OCI-M2 (cell line): ENCODE results near the gene FURIN.
"Not testable (repeated sequence)": the region's sequence is repeated elsewhere in the genome, so short reads cannot be mapped to it uniquely, and the experiment has no call there.

Source experiments
- DNase-seq: peaks from one replicate; lab custom pipeline; 2025; ENCODE audit not compliant: unreplicated experiment; lab: John Stamatoyannopoulos, UW

Gene FURIN

DNA sequence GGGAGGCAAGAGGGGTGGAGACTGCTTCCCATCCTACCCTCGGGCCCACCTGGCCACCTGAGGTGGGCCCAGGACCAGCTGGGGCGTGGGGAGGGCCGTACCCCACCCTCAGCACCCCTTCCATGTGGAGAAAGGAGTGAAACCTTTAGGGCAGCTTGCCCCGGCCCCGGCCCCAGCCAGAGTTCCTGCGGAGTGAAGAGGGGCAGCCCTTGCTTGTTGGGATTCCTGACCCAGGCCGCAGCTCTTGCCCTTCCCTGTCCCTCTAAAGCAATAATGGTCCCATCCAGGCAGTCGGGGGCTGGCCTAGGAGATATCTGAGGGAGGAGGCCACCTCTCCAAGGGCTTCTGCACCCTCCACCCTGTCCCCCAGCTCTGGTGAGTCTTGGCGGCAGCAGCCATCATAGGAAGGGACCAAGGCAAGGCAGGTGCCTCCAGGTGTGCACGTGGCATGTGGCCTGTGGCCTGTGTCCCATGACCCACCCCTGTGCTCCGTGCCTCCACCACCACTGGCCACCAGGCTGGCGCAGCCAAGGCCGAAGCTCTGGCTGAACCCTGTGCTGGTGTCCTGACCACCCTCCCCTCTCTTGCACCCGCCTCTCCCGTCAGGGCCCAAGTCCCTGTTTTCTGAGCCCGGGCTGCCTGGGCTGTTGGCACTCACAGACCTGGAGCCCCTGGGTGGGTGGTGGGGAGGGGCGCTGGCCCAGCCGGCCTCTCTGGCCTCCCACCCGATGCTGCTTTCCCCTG lies 13.8 kb downstream of the FURIN start:
- DNase-seq: no peak

DNA sequence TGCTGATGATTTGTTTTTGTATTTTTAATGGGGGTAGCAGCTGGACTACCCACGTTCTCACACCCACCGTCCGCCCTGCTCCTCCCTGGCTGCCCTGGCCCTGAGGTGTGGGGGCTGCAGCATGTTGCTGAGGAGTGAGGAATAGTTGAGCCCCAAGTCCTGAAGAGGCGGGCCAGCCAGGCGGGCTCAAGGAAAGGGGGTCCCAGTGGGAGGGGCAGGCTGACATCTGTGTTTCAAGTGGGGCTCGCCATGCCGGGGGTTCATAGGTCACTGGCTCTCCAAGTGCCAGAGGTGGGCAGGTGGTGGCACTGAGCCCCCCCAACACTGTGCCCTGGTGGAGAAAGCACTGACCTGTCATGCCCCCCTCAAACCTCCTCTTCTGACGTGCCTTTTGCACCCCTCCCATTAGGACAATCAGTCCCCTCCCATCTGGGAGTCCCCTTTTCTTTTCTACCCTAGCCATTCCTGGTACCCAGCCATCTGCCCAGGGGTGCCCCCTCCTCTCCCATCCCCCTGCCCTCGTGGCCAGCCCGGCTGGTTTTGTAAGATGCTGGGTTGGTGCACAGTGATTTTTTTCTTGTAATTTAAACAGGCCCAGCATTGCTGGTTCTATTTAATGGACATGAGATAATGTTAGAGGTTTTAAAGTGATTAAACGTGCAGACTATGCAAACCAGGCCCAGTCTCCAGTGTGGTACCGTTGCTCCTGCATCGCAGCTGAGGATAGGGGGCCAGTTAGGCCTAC lies 14.6 kb downstream of the FURIN start:
- no peak for DNase-seq

DNA sequence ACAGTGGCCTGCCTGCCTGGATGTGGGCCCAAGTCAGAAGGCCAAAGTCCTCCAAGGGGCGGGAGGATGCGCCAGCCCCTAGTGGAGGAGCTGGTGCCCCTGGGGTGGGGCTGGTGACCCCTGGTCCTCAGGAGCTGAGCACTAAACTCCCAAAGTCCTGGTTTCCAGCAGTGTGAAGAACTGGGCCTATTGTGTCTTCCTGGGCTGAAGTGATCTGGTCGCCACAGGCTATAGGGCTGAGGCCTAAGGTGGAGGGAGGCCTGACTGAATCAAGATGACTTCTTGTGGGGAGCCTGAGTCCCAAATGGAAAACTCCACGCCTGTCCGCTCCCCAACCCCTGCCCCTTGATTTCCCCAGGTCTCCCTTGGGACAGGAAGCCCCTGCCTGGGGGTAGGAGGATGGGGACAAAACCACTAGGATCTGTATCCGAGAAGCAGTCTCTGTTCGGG lies 15.2 kb downstream of the FURIN start:
- DNase-seq: no peak

DNA sequence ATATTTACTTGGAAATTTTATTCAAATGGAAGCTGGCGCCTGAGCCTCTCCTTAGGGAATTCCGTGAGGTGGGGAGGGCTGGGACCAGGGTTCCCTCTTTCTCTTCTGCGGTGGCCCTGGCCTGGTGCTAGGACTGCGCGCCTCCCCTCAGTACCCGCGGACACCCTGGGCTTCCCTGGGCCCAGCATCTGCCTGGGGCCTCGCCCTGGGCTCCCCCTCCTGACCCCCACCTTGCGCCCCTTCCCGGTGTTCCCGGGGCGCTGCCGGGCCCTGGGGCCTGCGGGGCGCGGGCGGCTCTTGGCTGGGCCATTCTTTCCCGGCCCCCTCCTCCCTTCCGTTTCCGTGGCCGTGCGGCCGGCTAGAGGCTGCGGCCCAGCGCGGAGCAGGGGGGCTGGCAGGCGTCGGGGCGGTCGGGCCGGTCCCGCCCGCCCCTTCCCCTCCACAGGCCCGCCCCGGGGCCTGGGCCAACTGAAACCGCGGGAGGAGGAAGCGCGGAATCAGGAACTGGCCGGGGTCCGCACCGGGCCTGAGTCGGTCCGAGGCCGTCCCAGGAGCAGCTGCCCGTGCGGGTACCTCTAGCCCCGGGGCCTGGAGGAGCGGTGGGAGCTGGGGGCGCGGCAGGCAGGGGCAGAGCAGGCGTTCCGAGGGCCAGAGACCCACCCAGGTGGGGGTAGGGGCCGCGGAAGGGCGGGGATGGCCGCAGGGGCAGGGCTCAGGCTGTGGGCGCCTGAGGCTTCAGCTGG lies 15.8 kb downstream of the FURIN start, which contains the start of gene FES:
Gene FES, plus strand, starts transcription at position 529 of the 743 bp plus-strand sequence. CDS start 542 bp downstream, outside the sequence.
- DNase-seq: no peak

DNA sequence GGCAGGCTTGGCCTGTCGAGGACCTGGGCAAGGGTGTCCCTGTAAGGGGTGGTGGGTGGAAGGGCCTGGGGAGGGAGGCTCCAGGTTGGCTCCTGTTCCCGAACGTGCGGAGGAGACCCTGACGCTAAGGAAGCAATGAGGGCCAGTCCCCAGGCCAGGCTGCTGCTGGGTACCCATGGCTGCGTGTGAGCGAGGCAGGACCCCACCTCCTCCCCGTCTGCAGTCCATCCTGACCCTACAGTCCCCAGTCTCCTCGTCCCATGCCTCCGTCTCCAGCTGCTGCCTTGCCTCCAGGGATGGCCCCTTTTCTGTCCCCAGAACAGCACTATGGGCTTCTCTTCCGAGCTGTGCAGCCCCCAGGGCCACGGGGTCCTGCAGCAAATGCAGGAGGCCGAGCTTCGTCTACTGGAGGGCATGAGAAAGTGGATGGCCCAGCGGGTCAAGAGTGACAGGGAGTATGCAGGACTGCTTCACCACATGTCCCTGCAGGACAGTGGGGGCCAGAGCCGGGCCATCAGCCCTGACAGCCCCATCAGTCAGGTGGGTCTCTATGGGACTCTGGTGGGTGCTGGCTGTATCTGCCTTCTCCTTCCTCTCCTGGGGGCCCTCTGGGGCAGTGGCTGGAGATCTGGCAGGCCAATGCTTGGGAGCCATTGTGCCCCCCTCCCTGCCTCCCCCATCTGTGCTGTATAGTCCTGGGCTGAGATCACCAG lies 16.5 kb downstream of the FURIN start:
- no peak for DNase-seq

DNA sequence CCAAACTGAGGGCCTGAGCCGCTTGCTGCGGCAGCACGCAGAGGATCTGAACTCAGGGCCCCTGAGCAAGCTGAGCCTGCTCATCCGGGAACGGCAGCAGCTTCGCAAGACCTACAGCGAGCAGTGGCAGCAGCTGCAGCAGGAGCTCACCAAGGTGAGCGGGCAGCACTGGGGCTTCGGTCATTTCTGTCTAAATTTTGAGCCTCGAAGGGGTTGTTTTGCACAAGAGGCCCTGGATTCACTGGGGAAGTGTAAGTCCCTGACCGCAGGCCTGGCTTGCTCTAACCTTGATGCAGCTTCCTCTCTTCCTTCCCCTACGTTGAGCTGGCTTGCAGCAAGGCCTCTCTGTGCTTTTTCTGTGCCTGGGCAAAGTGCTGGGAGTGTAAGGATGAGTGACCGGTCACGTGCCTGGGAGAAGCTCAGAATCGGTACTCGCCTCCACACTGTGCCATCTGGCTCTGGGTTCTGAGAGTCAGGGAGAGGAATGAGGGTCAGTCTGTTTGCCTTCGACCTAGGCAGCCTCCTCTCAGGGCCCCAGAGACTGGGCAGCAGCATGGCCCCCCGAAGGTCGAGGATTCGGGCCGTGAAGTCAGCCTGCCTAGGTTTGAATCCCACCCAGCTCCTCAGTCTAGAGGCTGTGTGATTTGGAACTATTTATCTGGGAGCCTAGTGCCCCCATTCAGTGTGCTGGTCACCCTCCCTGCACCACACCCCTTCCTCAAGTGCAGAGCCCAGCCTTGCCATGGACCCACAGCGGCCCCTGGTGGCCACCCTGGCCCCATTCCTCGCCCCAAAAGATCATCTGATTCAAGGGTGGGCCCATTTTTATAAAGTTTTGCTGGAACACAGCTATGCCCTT lies 17.3 kb downstream of the FURIN start:
- DNase-seq: peak; percentile 49

DNA sequence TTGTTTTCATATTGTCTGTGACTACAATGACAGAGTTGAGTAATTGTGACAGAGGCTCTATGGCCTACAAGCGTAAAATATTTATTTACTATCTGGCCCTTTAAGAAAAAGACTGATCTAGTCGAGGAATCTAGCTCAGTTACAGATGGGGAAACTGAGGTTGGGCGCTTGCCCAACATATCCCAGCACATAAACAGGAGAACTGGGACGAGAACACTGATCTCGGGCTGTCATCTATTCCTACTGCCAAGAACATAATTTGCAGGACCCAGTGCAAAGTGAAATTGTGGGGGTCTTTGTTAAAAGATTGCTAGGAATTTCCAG lies 17.9 kb downstream of the FURIN start:
- DNase-seq: no peak

DNA sequence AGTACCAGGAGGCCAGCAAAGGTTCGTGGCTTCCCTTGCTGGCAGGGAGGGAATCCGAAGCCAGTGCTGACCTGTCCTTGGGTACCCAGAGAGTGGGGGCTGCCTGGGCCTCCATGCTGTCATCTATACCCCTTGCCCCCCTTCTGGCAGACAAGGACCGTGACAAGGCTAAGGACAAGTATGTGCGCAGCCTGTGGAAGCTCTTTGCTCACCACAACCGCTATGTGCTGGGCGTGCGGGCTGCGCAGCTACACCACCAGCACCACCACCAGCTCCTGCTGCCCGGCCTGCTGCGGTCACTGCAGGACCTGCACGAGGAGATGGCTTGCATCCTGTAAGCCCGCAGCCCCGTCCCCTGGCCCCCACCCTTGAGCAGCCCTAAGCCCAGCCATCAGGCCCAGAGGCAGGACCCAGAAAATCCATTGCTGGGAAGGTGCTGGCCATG lies 18.7 kb downstream of the FURIN start:
- no peak for DNase-seq

DNA sequence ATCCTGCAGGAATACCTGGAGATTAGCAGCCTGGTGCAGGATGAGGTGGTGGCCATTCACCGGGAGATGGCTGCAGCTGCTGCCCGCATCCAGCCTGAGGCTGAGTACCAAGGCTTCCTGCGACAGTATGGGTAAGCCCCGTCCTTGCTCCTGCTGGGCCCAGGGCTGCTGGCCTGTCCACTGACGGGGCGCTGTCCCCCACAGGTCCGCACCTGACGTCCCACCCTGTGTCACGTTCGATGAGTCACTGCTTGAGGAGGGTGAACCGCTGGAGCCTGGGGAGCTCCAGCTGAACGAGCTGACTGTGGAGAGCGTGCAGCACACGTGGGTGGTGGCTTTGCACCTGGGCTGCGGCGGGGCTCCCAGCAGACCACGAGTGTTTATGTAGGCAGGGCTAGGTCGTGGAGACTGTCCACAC lies 20.9 kb downstream of the FURIN start:
- DNase-seq: no peak

DNA sequence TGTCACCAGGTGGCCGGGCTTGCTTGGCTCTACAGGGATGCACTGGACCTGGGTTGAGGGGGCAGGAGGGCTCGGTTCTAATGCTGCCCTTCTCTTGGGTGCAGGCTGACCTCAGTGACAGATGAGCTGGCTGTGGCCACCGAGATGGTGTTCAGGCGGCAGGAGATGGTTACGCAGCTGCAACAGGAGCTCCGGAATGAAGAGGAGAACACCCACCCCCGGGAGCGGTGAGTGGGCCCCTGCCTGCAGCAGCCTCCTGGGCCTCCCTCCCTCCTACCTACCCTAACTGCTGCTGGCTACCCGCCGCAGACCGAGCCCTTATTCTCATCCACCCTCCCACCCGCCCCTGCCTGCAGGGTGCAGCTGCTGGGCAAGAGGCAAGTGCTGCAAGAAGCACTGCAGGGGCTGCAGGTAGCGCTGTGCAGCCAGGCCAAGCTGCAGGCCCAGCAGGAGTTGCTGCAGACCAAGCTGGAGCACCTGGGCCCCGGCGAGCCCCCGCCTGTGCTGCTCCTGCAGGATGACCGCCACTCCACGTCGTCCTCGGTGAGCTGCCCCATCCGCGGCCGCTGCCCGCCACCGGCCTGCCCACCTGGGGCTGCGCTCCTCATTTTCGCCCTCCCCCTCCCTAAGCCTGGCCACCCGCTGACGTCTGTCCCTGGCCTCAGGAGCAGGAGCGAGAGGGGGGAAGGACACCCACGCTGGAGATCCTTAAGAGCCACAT lies 21.5 kb downstream of the FURIN start:
- no peak for DNase-seq

DNA sequence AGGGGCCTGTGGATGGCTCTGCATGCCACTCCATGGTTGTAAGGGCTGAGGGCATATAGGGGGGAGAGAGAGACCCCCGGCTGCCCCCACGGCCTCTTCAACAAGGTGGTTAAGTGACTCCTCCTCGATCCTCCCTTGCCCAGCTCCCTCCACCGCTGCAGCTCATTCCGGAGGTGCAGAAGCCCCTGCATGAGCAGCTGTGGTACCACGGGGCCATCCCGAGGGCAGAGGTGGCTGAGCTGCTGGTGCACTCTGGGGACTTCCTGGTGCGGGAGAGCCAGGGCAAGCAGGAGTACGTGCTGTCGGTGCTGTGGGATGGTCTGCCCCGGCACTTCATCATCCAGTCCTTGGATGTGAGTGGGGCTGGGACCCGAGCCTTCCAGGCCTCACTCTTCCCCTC lies 22.5 kb downstream of the FURIN start:
- DNase-seq: no peak

DNA sequence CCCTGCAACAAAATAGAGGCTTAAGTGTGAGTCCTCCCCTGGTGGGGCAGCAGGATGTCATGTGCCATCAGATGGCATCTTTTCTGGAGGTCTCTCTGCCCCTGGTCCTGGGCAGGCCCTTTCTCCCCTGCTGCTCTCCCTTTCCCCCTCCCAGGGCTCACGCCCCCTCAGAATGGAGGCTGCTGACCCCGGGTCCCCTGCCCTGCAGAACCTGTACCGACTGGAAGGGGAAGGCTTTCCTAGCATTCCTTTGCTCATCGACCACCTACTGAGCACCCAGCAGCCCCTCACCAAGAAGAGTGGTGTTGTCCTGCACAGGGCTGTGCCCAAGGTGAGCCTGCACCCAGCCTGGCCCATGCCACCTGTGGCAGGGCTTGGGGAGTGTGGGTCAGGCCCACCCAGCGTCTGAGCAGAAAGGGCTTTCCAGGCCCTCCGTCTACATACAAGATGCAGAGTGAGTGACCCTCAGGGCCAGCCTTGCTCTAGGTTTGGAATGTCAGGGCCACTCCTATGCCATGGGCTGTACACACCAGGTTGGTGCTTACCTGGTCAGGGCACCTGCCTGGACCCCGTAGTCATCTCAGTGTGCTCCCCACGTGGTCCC lies 23.1 kb downstream of the FURIN start:
- no peak for DNase-seq

DNA sequence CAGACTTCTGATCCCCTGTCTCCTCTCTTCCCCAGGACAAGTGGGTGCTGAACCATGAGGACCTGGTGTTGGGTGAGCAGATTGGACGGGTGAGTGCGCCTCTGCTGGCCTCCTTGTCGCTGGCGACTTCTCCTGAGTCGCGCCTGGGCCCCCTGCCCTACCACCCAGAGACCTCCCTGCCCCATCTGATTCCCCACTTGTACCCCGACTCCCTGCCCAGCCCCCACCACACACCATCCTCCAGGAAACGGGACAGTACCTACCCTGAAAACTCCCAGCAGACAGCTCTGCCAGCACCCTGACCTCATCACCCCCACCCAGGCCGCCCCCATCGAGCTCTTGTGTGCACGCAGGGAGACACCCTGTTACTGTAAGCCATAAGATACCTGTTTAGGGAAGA lies 23.6 kb downstream of the FURIN start:
- no peak for DNase-seq

DNA sequence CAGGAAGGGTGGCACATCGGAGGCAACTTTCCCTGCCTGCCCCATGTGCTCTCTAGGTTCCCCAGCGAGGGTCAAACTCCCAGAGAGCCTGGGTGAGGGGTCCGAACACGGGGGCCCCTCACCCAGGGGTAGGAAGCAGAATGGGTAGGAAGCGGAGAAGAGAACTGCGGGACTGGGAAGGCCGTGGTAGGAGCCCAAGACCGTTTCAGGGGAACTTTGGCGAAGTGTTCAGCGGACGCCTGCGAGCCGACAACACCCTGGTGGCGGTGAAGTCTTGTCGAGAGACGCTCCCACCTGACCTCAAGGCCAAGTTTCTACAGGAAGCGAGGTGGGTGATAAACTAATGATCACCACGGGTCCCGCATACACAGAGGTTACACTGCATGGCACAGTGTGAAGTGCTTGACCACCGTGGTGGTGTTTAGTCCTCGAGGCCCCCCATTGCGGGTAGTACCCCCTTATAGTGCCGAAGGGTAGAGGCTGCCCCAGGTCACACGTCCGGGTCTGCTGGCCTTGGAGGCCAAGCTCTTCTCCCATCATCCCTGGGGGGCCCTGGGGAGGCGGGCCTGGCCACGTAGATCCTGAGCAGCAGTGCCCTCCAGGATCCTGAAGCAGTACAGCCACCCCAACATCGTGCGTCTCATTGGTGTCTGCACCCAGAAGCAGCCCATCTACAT lies 24.2 kb downstream of the FURIN start:
- DNase-seq: no peak

DNA sequence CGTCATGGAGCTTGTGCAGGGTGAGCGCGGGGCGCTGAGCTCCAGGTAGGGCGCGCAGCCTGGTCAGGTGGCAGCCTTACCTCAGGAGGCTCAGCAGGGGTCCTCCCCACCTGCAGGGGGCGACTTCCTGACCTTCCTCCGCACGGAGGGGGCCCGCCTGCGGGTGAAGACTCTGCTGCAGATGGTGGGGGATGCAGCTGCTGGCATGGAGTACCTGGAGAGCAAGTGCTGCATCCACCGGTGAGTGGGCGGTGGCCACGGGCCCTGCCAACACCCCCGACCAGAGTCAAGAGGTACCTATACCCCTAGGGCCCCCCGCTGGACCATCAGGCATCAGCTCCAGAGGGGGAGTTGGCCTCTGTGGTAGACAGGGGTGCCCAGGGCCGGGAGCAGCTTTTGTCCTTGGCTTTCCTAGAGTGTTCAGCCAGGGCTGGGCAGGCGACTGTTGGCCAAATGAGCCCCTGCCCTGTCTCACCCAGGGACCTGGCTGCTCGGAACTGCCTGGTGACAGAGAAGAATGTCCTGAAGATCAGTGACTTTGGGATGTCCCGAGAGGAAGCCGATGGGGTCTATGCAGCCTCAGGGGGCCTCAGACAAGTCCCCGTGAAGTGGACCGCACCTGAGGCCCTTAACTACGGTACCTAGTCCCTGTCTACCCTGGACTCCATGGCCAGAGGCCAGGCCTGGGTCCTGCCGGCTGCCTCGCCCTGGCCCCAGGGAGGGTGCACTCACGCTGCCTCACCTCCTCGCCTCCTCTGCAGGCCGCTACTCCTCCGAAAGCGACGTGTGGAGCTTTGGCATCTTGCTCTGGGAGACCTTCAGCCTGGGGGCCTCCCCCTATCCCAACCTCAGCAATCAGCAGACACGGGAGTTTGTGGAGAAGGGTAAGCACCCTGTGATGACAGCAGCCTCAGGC lies 25.0 kb downstream of the FURIN start:
- DNase-seq: no peak

DNA sequence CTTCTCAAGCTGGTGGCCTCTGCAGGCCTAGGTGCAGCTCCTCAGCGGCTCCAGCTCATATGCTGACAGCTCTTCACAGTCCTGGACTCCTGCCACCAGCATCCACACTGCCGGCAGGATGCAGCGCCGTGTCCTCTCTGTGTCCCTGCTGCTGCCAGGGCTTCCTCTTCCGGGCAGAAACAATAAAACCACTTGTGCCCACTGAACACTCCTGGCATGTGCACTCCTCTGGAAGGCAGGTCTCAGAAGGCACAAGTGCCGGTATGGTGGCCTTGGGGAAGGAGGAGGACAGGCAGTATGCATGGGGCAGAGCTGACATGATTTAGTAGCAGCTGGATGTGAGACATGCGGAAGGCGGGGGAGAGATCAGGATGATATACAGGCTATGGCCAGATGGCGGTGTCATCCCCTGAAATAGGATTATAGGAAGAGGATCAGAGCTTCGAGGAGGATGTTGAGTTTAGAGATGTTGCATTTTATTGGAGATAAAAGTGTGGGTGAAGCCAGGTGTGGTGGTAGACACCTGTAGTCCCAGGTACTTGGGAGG lies 27.3 kb downstream of the FURIN start:
- no peak for DNase-seq

DNA sequence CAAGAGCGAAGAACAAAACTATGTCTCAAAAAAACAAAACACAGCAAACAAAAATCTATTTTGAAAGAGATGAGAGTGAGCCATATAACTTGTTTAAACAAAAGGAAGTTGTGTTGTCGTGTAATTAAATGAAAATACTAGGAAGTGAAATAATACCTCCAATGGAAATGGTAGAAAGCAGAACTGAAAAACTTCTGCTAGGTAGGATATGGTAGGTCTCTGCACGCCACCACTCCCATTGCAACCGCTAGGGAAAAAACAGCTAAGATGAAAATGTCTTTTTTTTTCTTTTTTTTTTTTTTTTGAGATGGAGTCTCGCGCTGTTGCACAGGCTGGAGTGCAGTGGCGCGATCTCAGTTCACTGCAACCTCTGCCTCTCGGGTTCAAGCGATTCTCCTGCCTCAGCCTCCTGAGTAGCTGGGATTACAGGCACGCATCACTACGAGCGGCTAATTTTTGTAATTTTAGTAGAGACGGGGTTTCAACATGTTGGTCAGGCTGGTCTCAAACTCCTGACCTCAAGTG lies 28.8 kb downstream of the FURIN start:
- DNase-seq: not testable (repeated sequence)
